HG03378 (cell line): ENCODE measurements around the gene FAHD1.

Experiments
- ATAC-seq: cut with Tn5 transposase; IDR thresholded peaks from one replicate; pipeline ENCODE4 v1.9.1; 2021; ENCODE audit warnings: mild to moderate bottlenecking, moderate library complexity; ENCODE audit not compliant: unreplicated experiment

The FAHD1 gene

DNA sequence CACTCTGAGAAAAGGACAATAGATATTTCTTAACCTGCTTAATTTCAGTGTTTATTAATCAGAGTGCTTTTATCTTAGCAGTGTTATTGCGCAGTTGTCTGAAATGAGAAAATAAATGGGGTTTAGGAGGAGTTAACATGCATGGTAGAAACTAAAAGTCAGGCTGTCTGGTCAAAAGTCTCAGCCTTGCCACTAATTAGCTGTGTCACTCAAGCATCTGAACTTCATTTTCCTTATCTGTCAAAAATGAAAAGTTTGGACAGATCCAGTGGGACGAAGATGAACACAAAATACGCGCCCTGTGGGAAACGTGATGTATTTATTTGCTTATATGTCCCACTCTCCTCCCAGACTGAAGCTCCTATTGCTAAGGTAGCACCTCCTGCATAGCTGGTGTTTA is 51.2 kb downstream of the FAHD1 start:
- ATAC-seq, result no peak
